Activated T-helper 2 cell treated with anti-CD3 and anti-CD28 coated beads, Interferon-gamma antibody, Interleukin-2, Interleukin-4, amounts not matched to agents 10 μg/mL and 5 μg/mL and 100 μg/mL, durations not matched to agents 14 hours and 24 hours and 36 hours (primary cell): Measurements from ENCODE around the gene PRELID3B. TPM values are rescaled to one million over a fixed set of nuclear protein-coding genes. Genes with fewer than 3 reads are reported as not detected.
"Not testable (repeated sequence)": the region's sequence is repeated elsewhere in the genome, so short reads cannot be mapped to it uniquely, and the experiment has no call there.

ENCODE experiments used
- DNase-seq: peaks from one replicate; pipeline ENCODE4 v3.0.0; 2021; ENCODE audit warnings: low spot score
- H3K27ac Mint-ChIP-seq: one replicate; pipeline ENCODE4 v1.8.0; 2021; ENCODE audit warnings: mixed read lengths
- H3K27me3 Mint-ChIP-seq: one replicate; pipeline ENCODE4 v1.8.0; 2021; ENCODE audit warnings: low read depth, mixed read lengths
- H3K36me3 Mint-ChIP-seq: one replicate; pipeline ENCODE4 v1.8.0; 2021; ENCODE audit warnings: low read depth, mixed read lengths
- H3K4me1 Mint-ChIP-seq: one replicate; pipeline ENCODE4 v1.8.0; 2021; ENCODE audit warnings: low read depth, mixed read lengths
- H3K4me3 Mint-ChIP-seq: one replicate; pipeline ENCODE4 v1.8.0; 2021; ENCODE audit warnings: low read depth, mild to moderate bottlenecking, moderate library complexity, mixed read lengths
- H3K9me3 Mint-ChIP-seq: one replicate; pipeline ENCODE4 v1.8.0; 2021; ENCODE audit warnings: mixed read lengths
- intact Hi-C: fragments of 100-400 bp; cut with micrococcal nuclease; formaldehyde crosslinking; loops from one replicate; pipeline ENCODE4 v1.15.1; 2023
- total RNA-seq: library from RNA; stranded (reverse); gene quantifications from 2 replicates; pipeline ENCODE4 v1.2.3, GENCODE V29; 2022

Gene PRELID3B
- total RNA-seq, 1 donor from 2014 or later, result 112 TPM

DNA sequence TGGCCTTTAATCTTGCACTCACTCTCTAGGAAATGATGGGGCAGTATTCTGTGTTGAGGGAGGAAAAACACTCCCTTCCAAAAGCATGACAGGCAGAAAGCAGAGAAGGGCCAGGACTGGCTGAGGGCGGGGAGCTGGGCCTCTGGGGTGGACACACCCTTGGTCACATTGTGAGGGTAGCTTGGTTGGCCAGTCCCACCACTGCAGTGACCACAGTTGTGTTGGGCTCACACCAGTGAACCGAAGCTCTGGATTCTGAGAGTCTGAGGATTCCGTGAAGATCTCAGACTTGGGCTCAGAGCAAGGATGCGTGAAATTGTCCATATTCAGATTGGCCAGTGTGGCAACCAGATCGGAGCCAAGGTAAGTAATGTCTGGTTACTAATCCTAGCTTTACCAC is 23.4 kb downstream of the PRELID3B start, which contains the start of gene TUBB1:
TUBB1 (plus strand) TSS at position 213 of the 400 bp plus-strand sequence; CDS start at position 307, 94 bp downstream.
- Mint-ChIP-seq H3K4me3 (no peak within 1 kb of the TSS), H3K27ac (no peak within 1 kb of the TSS), H3K4me1 (peaks cover 25% of the 10 kb centered on the region), H3K27me3 (no peaks in the 10 kb centered on the region), H3K9me3 (no peaks in the 10 kb centered on the region), H3K36me3 (peaks cover 20% of the 10 kb centered on the region)
- intact Hi-C loops, result no loop called here
- no peak for DNase-seq

DNA sequence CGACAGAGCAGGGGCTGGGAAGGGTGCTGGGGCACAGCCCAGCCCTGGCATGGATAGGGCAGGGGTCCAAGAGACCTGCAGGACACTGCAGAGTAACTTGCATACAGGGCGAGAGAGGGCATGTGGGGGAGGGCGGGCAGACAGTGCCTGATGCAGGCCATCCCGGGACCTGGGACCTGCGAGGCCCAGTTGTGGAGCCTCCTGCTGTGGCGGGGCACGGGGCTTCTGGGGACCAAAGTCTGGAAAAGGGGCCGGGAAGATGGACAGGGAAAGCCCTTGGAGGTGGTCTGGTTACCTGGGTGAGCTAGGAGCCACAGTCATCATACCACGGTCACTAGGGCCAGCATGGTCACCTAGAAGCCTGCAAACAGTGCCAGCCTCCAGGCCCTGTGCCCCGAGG is 23.8 kb downstream of the PRELID3B start:
- H3K4me1 Mint-ChIP-seq, result peaks cover 29% of the 10 kb centered on the region
- no peak for DNase-seq
- intact Hi-C loops, result no loop called here
- H3K4me3 Mint-ChIP-seq, result no peak overlapping the region
- H3K27me3 Mint-ChIP-seq, result no peaks in the 10 kb centered on the region
- no peak overlapping the region for H3K27ac Mint-ChIP-seq
- peaks cover 16% of the 10 kb centered on the region for H3K36me3 Mint-ChIP-seq
- H3K9me3 Mint-ChIP-seq, result no peaks in the 10 kb centered on the region

DNA sequence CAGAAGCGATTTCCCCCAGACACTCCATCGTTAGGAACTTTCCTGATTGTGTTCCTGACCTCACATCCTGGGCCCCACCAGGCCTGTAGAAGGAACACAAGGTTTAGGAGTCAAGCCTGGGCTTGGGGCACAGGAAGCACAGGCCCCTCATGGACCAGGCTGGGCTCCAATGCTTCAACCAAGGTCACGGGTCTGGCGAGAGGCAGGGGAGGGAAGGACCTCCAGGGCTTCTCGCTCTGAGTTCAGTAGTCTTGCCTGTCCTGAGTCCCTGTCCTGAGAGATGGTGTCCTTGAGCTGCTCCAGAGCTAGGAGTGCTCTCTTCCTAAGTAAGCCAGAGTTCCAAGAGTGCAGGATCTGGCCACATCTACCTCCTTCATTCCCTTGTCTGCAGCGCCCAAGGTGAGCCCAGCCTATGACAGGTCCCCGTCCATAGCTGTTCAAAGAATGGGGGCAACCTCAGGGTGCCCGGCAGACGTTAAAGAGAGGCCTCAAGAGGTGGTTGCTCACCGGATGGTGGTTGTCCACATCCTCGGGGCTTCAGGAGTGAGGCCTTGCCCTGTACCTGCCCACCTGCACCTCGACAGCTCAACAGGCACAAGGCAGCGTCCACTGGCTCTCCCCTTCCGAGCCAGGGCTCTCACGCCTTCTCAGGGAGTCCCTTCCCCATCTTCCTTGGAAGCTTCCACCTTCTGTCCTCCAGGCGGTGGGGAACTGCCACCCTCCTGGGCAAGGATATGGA is 24.9 kb downstream of the PRELID3B start:
- Mint-ChIP-seq H3K27me3 (no peaks in the 10 kb centered on the region), H3K9me3 (no peaks in the 10 kb centered on the region), H3K27ac (no peak overlapping the region), H3K4me1 (peaks cover 37% of the 10 kb centered on the region), H3K36me3 (peaks cover 7% of the 10 kb centered on the region), H3K4me3 (no peak overlapping the region)
- no peak for DNase-seq
- intact Hi-C loops, result no loop called here

DNA sequence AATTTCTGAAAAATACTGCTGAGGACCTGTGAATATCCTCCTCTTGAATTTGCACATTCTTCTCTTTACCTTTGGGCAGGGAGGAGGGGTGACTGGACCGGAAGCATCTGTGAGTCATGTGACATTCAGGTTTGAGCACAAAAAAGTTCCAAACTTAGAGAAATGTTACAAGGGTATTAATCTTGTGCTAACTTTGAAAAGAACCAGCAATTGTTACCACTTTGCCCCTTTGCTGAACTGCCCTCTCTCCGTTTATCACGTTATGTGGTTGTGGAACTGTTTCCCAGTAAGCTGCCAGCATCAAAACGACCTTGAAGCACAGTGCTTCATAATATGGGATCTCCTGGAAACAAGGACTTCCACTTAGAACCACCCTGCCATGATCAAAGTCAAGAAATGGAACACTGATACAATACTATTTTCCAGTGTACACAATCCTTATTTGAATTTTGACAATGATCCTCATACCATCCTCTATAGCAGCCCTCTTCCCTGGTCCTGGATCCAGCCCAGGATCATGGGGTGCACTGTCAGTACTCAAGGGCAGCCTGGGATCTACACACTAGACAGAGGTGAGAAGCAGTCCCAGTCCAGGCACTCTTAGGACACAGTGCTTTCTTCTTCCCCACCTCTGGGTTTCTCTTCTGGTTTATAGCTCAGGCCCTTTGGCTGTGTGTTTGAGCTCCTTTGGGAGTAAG is 25.6 kb downstream of the PRELID3B start:
- Mint-ChIP-seq H3K27me3 (no peaks in the 10 kb centered on the region), H3K4me3 (no peak overlapping the region), H3K4me1 (peaks cover 43% of the 10 kb centered on the region), H3K9me3 (no peaks in the 10 kb centered on the region), H3K27ac (peak overlapping the region; percentile 5), H3K36me3 (peaks cover 3% of the 10 kb centered on the region)
- intact Hi-C loops, result no loop called here
- no peak for DNase-seq

DNA sequence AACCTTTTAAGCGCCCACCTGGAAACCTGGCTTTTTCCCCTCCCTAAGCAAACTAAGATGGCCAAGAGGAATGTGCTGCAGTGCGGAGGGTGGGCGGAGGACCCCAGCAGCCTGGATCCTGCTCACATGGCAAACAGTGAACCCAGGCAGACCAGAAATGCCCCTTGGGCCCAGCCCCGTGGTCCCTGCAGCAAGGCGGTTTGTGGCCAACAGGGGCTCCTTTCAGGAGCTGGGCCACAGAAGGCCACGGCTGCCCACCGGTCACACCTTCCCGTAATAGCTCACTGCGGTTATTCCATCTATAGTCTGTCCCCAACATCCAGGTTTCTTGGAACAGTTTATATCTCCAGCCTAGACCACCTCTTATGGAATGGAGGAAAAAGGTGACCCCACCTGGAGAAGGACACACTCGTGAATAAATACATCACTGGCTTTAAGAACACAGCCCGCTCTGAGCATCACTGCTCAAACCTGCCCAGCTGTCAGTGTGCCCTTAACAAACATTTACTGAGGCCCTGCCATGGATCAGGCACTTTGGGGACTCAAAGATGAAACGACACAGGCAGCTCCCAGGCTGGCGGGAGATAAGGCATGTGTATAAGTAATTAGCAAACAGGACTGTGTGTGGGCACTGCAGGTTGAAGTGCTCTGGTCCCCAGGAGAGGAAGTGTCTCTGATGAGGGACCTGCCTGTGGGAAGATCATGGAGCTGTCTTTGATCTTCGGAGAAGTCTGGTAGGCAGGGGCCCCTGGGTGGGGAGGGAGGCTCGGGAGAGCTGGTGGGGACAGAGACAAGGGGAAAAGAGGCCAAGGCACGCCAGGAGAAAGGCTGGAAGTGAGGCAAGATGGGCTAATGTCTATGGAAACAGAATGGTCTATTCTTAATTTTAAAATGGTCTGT is 26.5 kb downstream of the PRELID3B start:
- H3K36me3 Mint-ChIP-seq, result peaks cover 3% of the 10 kb centered on the region
- no peak for DNase-seq
- no peaks in the 10 kb centered on the region for H3K27me3 Mint-ChIP-seq
- H3K4me1 Mint-ChIP-seq, result peaks cover 49% of the 10 kb centered on the region
- H3K4me3 Mint-ChIP-seq, result no peak overlapping the region
- intact Hi-C loops, result no loop called here
- no peak overlapping the region for H3K27ac Mint-ChIP-seq
- H3K9me3 Mint-ChIP-seq, result no peaks in the 10 kb centered on the region

DNA sequence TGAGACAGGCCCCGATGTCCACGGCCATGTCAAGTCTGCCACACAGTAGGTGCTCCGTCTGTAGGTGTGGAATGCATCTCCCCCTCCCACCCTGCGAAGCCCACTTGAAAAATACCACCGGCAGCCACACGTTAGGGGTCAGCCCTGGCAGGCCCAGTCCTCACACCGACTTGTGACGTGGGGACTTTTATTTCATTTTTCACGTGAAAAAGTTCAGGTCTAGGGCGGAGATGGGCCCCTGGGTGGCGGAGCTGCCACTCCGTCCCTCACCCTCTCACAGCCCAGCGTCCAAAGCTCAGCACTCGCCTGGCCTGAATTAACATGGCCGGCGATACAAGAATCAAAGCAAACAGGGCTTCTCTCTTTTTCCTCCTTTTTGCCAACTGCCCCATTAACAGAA is 27.2 kb downstream of the PRELID3B start:
- intact Hi-C loops, result no loop called here
- Mint-ChIP-seq H3K27me3 (no peaks in the 10 kb centered on the region), H3K9me3 (no peaks in the 10 kb centered on the region), H3K36me3 (no peaks in the 10 kb centered on the region), H3K27ac (no peak overlapping the region), H3K4me1 (peaks cover 49% of the 10 kb centered on the region), H3K4me3 (no peak overlapping the region)
- DNase-seq, result no peak

DNA sequence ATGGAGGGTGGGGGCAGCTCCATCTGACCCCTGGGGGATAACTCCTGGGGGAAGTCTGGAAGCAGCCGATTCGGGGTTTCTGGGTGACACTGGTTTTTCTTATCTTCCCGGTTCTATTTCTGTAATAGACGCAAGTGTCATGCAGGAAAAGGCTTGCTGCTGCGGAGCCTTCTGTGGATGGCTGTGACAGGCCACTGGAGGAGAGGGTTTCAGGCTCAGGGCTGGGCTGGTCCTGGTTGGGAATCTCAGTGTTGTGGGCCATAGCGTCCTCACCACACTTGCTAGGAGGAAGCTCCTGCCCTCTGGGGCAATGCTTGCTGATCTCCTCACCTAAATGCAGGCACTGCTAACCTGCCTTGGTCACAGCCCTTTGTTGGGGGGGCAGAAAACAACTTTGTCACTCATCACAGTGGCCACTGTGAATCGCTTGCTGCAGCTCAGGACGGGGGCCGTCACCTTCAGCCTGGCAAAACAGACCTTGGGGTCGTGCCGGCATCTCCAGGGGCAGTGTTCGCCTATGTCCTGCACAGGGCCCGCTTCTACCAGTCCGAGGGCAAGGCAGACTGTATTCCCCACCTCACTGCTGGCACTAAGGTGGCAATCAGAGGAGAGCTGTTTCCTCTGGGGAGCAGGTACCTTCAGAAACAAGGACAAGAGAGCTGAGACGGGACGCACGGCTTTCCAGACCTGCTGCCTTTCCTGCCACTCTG is 27.8 kb downstream of the PRELID3B start:
- no peak for DNase-seq
- peaks cover 53% of the 10 kb centered on the region for H3K4me1 Mint-ChIP-seq
- no peaks in the 10 kb centered on the region for H3K36me3 Mint-ChIP-seq
- H3K9me3 Mint-ChIP-seq, result no peaks in the 10 kb centered on the region
- no peak overlapping the region for H3K27ac Mint-ChIP-seq
- H3K4me3 Mint-ChIP-seq, result no peak overlapping the region
- intact Hi-C loops, result no loop called here
- no peaks in the 10 kb centered on the region for H3K27me3 Mint-ChIP-seq

DNA sequence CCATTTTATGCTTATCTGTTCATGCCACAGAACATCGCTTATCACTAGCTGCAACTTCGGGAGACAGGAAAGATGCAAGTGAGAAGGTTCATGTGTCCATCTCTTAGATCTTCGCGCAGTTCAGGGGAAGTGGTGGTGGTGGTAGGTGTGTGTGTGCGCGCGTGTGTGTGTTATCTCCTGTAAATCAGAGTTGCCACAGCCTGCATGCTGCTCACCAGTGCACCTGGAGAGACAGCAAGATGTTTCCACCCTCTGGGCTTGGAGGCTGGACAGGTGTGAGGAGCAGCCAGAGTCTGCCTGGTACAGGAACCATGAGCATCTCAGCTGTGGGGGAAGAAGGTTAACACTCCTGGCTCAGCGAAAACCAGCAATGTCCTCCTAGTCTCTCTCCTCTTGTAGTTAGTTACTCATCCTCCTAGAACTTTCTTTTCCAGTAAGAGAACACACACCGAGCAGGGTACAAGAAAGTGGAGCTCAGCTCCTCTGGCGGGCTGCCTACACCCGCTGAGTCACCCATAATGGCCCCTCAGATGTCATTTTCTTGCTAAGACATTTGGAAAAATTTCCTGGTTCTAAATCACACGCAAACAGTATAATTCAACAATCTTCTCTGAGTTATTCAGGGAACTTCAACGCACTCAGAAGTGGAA is 28.5 kb downstream of the PRELID3B start:
- H3K4me3 Mint-ChIP-seq, result no peak overlapping the region
- intact Hi-C loops, result no loop called here
- H3K36me3 Mint-ChIP-seq, result no peaks in the 10 kb centered on the region
- peak; percentile 19 for DNase-seq
- peak overlapping the region; percentile 3 for H3K27ac Mint-ChIP-seq
- no peaks in the 10 kb centered on the region for H3K27me3 Mint-ChIP-seq
- H3K4me1 Mint-ChIP-seq, result peaks cover 54% of the 10 kb centered on the region
- H3K9me3 Mint-ChIP-seq, result no peaks in the 10 kb centered on the region

DNA sequence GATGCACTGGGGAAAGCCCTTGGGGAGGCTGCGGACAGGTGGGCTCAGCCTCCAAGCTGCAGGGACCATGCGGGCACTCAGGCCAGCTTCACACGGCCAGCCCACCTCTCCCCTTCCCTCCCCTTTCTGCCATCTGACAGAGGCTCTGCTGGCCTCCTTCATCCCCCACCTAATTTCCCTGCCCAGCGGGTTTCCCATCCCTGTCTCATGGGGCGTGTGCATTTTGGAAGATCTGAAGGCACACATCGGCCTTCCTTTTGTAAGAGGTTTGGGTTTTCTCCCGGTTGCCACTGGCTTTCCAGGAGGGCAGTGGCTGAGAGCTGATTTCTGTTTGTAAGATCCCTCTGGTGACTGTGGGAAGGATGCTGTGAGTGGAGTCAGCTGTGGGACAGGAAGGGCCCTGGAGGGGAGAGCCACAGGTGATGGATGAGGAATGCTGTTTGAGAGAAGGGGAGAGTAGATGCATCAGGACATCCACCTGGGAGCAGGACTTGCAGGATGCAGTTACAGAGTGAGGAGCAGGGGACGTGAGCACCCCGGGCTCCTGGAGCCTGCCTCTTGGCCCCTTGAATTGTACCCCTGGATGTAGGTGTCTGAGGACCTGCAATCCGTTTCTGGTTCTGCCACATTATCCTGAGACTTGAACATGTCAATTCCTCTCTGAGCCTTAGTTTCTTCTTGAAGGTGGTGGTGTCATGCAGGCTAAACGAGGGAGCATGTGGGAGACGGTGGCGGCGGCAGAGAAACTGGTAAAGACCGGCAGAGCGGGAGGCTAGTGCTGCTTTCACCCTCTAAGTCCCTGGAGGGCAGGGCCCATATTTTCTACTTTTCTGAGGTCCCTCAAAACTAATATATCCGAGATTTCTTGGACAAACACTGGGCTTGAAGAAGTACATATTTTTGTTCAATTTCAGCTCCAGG is 29.3 kb downstream of the PRELID3B start:
- Mint-ChIP-seq H3K4me1 (peaks cover 54% of the 10 kb centered on the region), H3K27me3 (no peaks in the 10 kb centered on the region), H3K9me3 (no peaks in the 10 kb centered on the region), H3K4me3 (no peak overlapping the region), H3K27ac (no peak overlapping the region), H3K36me3 (no peaks in the 10 kb centered on the region)
- DNase-seq, result no peak
- intact Hi-C loops, result no loop called here

DNA sequence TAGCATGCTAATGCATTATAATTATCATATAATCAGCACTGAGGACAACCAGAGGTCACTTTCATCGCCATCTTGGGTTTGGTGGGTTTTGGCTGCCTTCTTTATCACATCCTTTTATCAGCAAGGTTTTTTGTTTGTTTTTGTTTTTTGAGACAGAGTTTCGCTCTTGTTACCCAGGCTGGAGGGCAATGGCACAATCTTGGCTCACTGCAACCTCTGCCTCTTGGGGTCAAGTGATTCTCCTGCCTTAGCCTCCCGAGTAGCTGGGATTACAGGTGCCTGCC is 30.8 kb downstream of the PRELID3B start:
- H3K9me3 Mint-ChIP-seq, H3K27me3 Mint-ChIP-seq, H3K4me3 Mint-ChIP-seq, intact Hi-C loops, DNase-seq, H3K27ac Mint-ChIP-seq, H3K36me3 Mint-ChIP-seq: not testable (repeated sequence)
- H3K4me1 Mint-ChIP-seq, result peaks cover 49% of the 10 kb centered on the region

DNA sequence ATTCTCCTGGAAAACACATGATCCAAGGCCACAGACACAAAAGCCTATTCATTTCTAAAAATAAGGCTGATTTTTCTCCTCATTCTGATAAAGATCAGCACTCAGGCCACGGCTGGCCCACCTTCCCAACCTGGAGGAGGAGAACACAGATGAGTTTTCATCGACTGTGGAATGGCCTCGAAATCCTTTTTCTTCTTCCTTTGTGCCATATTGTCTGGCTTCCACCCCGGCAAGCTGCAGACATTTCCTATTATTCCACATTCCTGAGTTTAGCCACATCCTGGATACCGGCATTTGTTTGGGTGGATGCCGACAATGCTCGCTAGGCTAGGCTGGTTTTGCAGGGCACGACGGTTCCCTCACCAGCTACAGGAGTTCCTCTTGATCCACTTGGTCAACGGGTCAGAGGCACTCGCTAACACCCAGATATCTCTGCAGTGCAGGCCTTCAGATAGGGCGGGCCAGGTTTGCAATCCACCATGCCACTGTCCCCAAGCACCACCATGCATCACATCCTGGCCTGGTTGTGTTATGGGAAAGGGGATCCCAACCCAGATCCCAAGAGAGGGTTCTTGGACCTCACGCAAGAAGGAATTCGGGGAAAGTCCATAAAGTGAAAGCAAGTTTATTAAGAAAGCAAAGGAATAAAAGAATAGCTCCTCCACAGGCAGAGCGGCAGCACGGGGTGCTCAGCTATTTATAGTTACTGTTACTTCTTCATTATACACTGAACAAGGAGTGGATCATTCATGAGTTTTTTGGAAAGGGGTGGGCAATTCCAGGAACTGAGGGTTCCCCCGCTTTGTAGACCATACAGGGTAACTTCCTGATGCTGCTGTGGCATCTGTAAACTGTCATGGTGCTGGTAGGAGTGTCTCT is 31.4 kb downstream of the PRELID3B start:
- H3K4me3 Mint-ChIP-seq, result no peak overlapping the region
- no peaks in the 10 kb centered on the region for H3K36me3 Mint-ChIP-seq
- no peak for DNase-seq
- intact Hi-C loops, result no loop called here
- H3K27ac Mint-ChIP-seq, result no peak overlapping the region
- peaks cover 44% of the 10 kb centered on the region for H3K4me1 Mint-ChIP-seq
- no peaks in the 10 kb centered on the region for H3K27me3 Mint-ChIP-seq
- no peaks in the 10 kb centered on the region for H3K9me3 Mint-ChIP-seq
